Trophoblast cell (in vitro differentiated cells and primary cell): ENCODE results near the gene PBX3.

Experiments used
- DNase-seq, 2 donors: peaks; one replicate each; pipeline ENCODE4 v3.0.0-alpha.2; 2016
- H2AFZ ChIP-seq: 2 replicates; pipeline ENCODE4 v1.6.1; 2013; ENCODE audit warnings: low read length, moderate library complexity, mild to moderate bottlenecking; ENCODE audit not compliant: insufficient read depth, poor library complexity
- H2AK5ac ChIP-seq: 2 replicates; pipeline ENCODE4 v1.6.1; 2013; ENCODE audit warnings: mild to moderate bottlenecking, low read length
- H2BK120ac ChIP-seq: 2 replicates; pipeline ENCODE4 v1.6.1; 2013; ENCODE audit warnings: low read length, mild to moderate bottlenecking, moderate library complexity; ENCODE audit not compliant: insufficient read depth, poor library complexity
- H2BK12ac ChIP-seq: 2 replicates; pipeline ENCODE4 v1.6.1; 2013; ENCODE audit warnings: mild to moderate bottlenecking, low read length, moderate library complexity
- H2BK5ac ChIP-seq: 2 replicates; pipeline ENCODE4 v1.6.1; 2013; ENCODE audit warnings: low read length, low read depth, moderate library complexity, mild to moderate bottlenecking; ENCODE audit not compliant: poor library complexity
- H3K14ac ChIP-seq: 2 replicates; pipeline ENCODE4 v1.6.1; 2013; ENCODE audit warnings: mild to moderate bottlenecking, low read length
- H3K18ac ChIP-seq: 2 replicates; pipeline ENCODE4 v1.6.1; 2013; ENCODE audit warnings: mild to moderate bottlenecking, low read length
- H3K23ac ChIP-seq: 2 replicates; pipeline ENCODE4 v1.6.1; 2013; ENCODE audit warnings: low read length
- H3K27ac ChIP-seq: 2 replicates; pipeline ENCODE4 v1.5.1; 2013; ENCODE audit warnings: low read depth, mild to moderate bottlenecking, inconsistent platforms, low read length, moderate library complexity
- H3K27me3 ChIP-seq: 2 replicates; pipeline ENCODE4 v1.6.1; 2013; ENCODE audit warnings: inconsistent platforms, mild to moderate bottlenecking, low read length, moderate library complexity; ENCODE audit not compliant: insufficient read depth
- H3K36me3 ChIP-seq, 2 experiments: 1 replicate in 1 of 2; 2 replicates in 1 of 2; pipeline ENCODE4 v1.6.1; 2013; ENCODE audit warnings: low read length in 2 of 2, mild to moderate bottlenecking in 2 of 2, moderate library complexity in 1 of 2; ENCODE audit not compliant: insufficient read depth in 2 of 2, control insufficient read depth in 1 of 2
- H3K4ac ChIP-seq: 2 replicates; pipeline ENCODE4 v1.6.1; 2013; ENCODE audit warnings: low read depth, mild to moderate bottlenecking, low read length, moderate library complexity
- H3K4me1 ChIP-seq, 2 experiments: 1 replicate in 1 of 2; 2 replicates in 1 of 2; pipeline ENCODE4 v1.6.1; 2013; ENCODE audit warnings: low read length in 2 of 2, mild to moderate bottlenecking in 2 of 2, moderate library complexity in 1 of 2; ENCODE audit not compliant: insufficient read depth in 2 of 2, control insufficient read depth in 1 of 2
- H3K4me2 ChIP-seq: 2 replicates; pipeline ENCODE4 v1.6.1; 2013; ENCODE audit warnings: inconsistent platforms, mild to moderate bottlenecking, low read length, moderate library complexity
- H3K4me3 ChIP-seq: 2 replicates; pipeline ENCODE4 v1.5.1; 2013; ENCODE audit warnings: mild to moderate bottlenecking, low read depth, low read length, inconsistent platforms
- H3K79me1 ChIP-seq: one replicate; pipeline ENCODE4 v1.6.1; 2013; ENCODE audit warnings: low read length
- H3K79me2 ChIP-seq: 2 replicates; pipeline ENCODE4 v1.6.1; 2013; ENCODE audit warnings: low read length, mild to moderate bottlenecking; ENCODE audit not compliant: control insufficient read depth, insufficient read depth, poor library complexity
- H3K9ac ChIP-seq: 2 replicates; pipeline ENCODE4 v1.6.1; 2013; ENCODE audit warnings: mild to moderate bottlenecking, low read length
- H3K9me3 ChIP-seq: 2 replicates; pipeline ENCODE4 v1.6.1; 2013; ENCODE audit warnings: low read depth, mild to moderate bottlenecking, control low read depth, inconsistent platforms, low read length; ENCODE audit not compliant: insufficient read depth
- H4K12ac ChIP-seq: 2 replicates; pipeline ENCODE4 v1.6.1; 2013; ENCODE audit warnings: low read depth, mild to moderate bottlenecking, low read length, moderate library complexity
- H4K8ac ChIP-seq: 2 replicates; pipeline ENCODE4 v1.6.1; 2013; ENCODE audit warnings: low read depth, mild to moderate bottlenecking, low read length, moderate library complexity
- H4K91ac ChIP-seq: one replicate; pipeline ENCODE4 v1.6.1; 2013; ENCODE audit warnings: low read depth, mild to moderate bottlenecking, low read length, moderate library complexity
- WGBS: extraction: QIAGEN DNeasy Blood & Tissue Kit; methylation state at CpG from one replicate; pipeline ENCODE4 v1.1.7; 2013; ENCODE audit warnings: missing lambda C conversion rate; ENCODE audit not compliant: insufficient read length, insufficient coverage; ENCODE audit errors: extremely low coverage; 5-methylcytosine and 5-hydroxymethylcytosine counted together

The PBX3 gene

GRCh38 chr9:125794708-125795107 lies 47.5 kb downstream of the PBX3 start:
- Histone ChIP-seq H3K18ac (no peak overlapping the region), H3K36me3 (no peaks in the 10 kb centered on the region), H3K27ac (no peak overlapping the region), H2BK12ac (no peak overlapping the region), H3K4me3 (no peak overlapping the region), H2AFZ (no peak overlapping the region), H3K9me3 (no peaks in the 10 kb centered on the region), H3K27me3 (no peaks in the 10 kb centered on the region), H3K79me1 (no peaks in the 10 kb centered on the region), H2BK120ac (no peak overlapping the region), H4K8ac (no peak overlapping the region), H4K91ac (no peak overlapping the region), H3K4me1 (no peaks in the 10 kb centered on the region), H3K9ac (no peak overlapping the region), H3K23ac (no peak overlapping the region), H3K14ac (no peak overlapping the region), H3K4me2 (no peak overlapping the region), H3K79me2 (no peaks in the 10 kb centered on the region), H4K12ac (no peak overlapping the region), H2AK5ac (no peak overlapping the region), H2BK5ac (no peak overlapping the region), H3K4ac (no peak overlapping the region)
- DNase-seq = no peak
- no CpG with 5 or more reads among the region's 2 CpGs for WGBS

- no peak overlapping the region for H2AFZ ChIP-seq
- H2BK120ac ChIP-seq = no peak overlapping the region
- H3K9me3 ChIP-seq = no peaks in the 10 kb centered on the region
- H3K79me1 ChIP-seq = no peaks in the 10 kb centered on the region
- no peak overlapping the region for H2BK12ac ChIP-seq
- H4K12ac ChIP-seq = no peak overlapping the region
- no peak overlapping the region for H3K4ac ChIP-seq
- no peak overlapping the region for H3K27ac ChIP-seq
- no peak overlapping the region for H4K91ac ChIP-seq
- H3K14ac ChIP-seq = no peak overlapping the region
- H3K9ac ChIP-seq = no peak overlapping the region
- H4K8ac ChIP-seq = no peak overlapping the region
- H3K79me2 ChIP-seq = no peaks in the 10 kb centered on the region
- no CpG with 5 or more reads among the region's 4 CpGs for WGBS
- no peak overlapping the region for H3K23ac ChIP-seq
- H2AK5ac ChIP-seq = no peak overlapping the region
- no peak overlapping the region for H3K4me3 ChIP-seq
- H3K4me1 ChIP-seq = no peaks in the 10 kb centered on the region
- no peak overlapping the region for H2BK5ac ChIP-seq
- H3K18ac ChIP-seq = no peak overlapping the region
- H3K36me3 ChIP-seq = no peaks in the 10 kb centered on the region
- no peaks in the 10 kb centered on the region for H3K27me3 ChIP-seq
- DNase-seq = no peak
- H3K4me2 ChIP-seq = no peak overlapping the region
Observed at GRCh38 chr9:125795970-125796596, 48.9 kb downstream of the PBX3 start.

GRCh38 chr9:125797930-125798329 lies 50.8 kb downstream of the PBX3 start:
- WGBS = no CpG with 5 or more reads among the region's 2 CpGs
- Histone ChIP-seq H3K9me3 (no peaks in the 10 kb centered on the region), H3K4me3 (no peak overlapping the region), H3K4me1 (no peaks in the 10 kb centered on the region), H3K23ac (no peak overlapping the region), H3K9ac (no peak overlapping the region), H3K4me2 (no peak overlapping the region), H3K79me2 (no peaks in the 10 kb centered on the region), H2AK5ac (no peak overlapping the region), H3K18ac (no peak overlapping the region), H3K27ac (no peak overlapping the region), H2BK12ac (no peak overlapping the region), H2BK120ac (no peak overlapping the region), H2AFZ (no peak overlapping the region), H3K79me1 (no peaks in the 10 kb centered on the region), H3K36me3 (peaks cover 2% of the 10 kb centered on the region in 2 experiments), H4K12ac (no peak overlapping the region), H3K14ac (no peak overlapping the region), H3K27me3 (no peaks in the 10 kb centered on the region), H4K8ac (no peak overlapping the region), H2BK5ac (no peak overlapping the region), H3K4ac (no peak overlapping the region), H4K91ac (no peak overlapping the region)
- DNase-seq = no peak

GRCh38 chr9:125803526-125803925 lies 56.4 kb downstream of the PBX3 start:
- no peak overlapping the region for H2BK12ac ChIP-seq
- H2AFZ ChIP-seq = no peak overlapping the region
- H3K79me2 ChIP-seq = no peaks in the 10 kb centered on the region
- no peak overlapping the region for H3K4me2 ChIP-seq
- no peak overlapping the region for H3K9ac ChIP-seq
- no peak overlapping the region for H4K12ac ChIP-seq
- H3K9me3 ChIP-seq = no peaks in the 10 kb centered on the region
- no peaks in the 10 kb centered on the region for H3K79me1 ChIP-seq
- H3K4ac ChIP-seq = no peak overlapping the region
- peaks cover 2% of the 10 kb centered on the region in 2 experiments for H3K36me3 ChIP-seq
- H2AK5ac ChIP-seq = no peak overlapping the region
- H3K27ac ChIP-seq = no peak overlapping the region
- no peaks in the 10 kb centered on the region for H3K27me3 ChIP-seq
- H4K8ac ChIP-seq = no peak overlapping the region
- no peak overlapping the region for H3K14ac ChIP-seq
- no peak overlapping the region for H2BK120ac ChIP-seq
- H4K91ac ChIP-seq = no peak overlapping the region
- H2BK5ac ChIP-seq = no peak overlapping the region
- H3K18ac ChIP-seq = no peak overlapping the region
- H3K23ac ChIP-seq = no peak overlapping the region
- no CpG with 5 or more reads among the region's 2 CpGs for WGBS
- no peak overlapping the region for H3K4me3 ChIP-seq
- no peaks in the 10 kb centered on the region for H3K4me1 ChIP-seq
- no peak for DNase-seq
